22Rv1 (cell line): ENCODE results near the gene EPB41.
"Not testable (repeated sequence)": the region's sequence is repeated elsewhere in the genome, so short reads cannot be mapped to it uniquely, and the experiment has no call there.

ENCODE experiments used
- H3K27ac ChIP-seq: fragments of 450-650 bp; 2 replicates; pipeline ENCODE4 v1.5.1; 2017
- CTCF ChIP-seq: fragments of 450-650 bp; IDR thresholded peaks from 2 replicates; pipeline ENCODE4 v1.5.1; 2017; ENCODE audit warnings: mild to moderate bottlenecking
- ZFX ChIP-seq: fragments of 450-650 bp; IDR thresholded peaks from 2 replicates; pipeline ENCODE4 v1.6.1; 2017; ENCODE audit warnings: antibody characterized with exemption, borderline replicate concordance

EPB41 gene

GRCh38 chr1:29129916-29130315 lies 215.5 kb downstream of the EPB41 start:
- H3K27ac ChIP-seq: no peak overlapping the region
- TF ChIP-seq ZFX (no peak), CTCF (no peak)

GRCh38 chr1:29131056-29131455 lies 216.7 kb downstream of the EPB41 start:
- not testable (repeated sequence) for H3K27ac ChIP-seq

GRCh38 chr1:29133861-29134694 lies 219.7 kb downstream of the EPB41 start:
- TF ChIP-seq ZFX (no peak), CTCF (no peak)
- H3K27ac ChIP-seq: no peak overlapping the region

- H3K27ac ChIP-seq: no peak overlapping the region
- TF ChIP-seq ZFX: no peak
- no peak for TF ChIP-seq CTCF
These were observed 220.3 kb downstream of the EPB41 start for GRCh38 chr1:29134695-29135028.

GRCh38 chr1:29136391-29136915 lies 222.1 kb downstream of the EPB41 start:
- no peak overlapping the region for H3K27ac ChIP-seq
- TF ChIP-seq CTCF (no peak), ZFX (no peak)

GRCh38 chr1:29142714-29143113 lies 228.3 kb downstream of the EPB41 start:
- TF ChIP-seq CTCF (no peak), ZFX (no peak)
- H3K27ac ChIP-seq: no peak overlapping the region

- no peak for TF ChIP-seq CTCF
- no peak for TF ChIP-seq ZFX
- H3K27ac ChIP-seq: no peak overlapping the region
These were observed 229.8 kb downstream of the EPB41 start for GRCh38 chr1:29144178-29144577.
